Measurements from ENCODE around the gene LOXHD1. TPM values are rescaled to one million over a fixed set of nuclear protein-coding genes. Genes with fewer than 3 reads are reported as not detected.

LOXHD1 gene
- total RNA-seq, 2 donors from 2014 or later = 0.11 TPM; not detected in 1

GRCh38 chr18:46550609-46551008 is 106.4 kb downstream of the LOXHD1 start:
- no peaks in the 10 kb centered on the region for H3K9me3 ChIP-seq
- no peak overlapping the region for H3K4me3 ChIP-seq
- no peaks in the 10 kb centered on the region for H3K27me3 ChIP-seq
- DNase-seq (ENCODE audit: low spot score) = no peak
- no peaks in the 10 kb centered on the region for H3K4me1 ChIP-seq
- no peaks in the 10 kb centered on the region for H3K36me3 ChIP-seq
- no peak for TF ChIP-seq CTCF (IDR thresholded peaks at IDR 0.05)
- H3K27ac ChIP-seq = no peak overlapping the region

GRCh38 chr18:46547520-46547919 is 109.5 kb downstream of the LOXHD1 start:
- no peak for DNase-seq (ENCODE audit: low spot score)
- Histone ChIP-seq H3K4me1 (no peaks in the 10 kb centered on the region), H3K9me3 (no peaks in the 10 kb centered on the region), H3K4me3 (no peak overlapping the region), H3K27ac (no peak overlapping the region), H3K36me3 (no peaks in the 10 kb centered on the region), H3K27me3 (no peaks in the 10 kb centered on the region)
- no peak for TF ChIP-seq CTCF (IDR thresholded peaks at IDR 0.05)

GRCh38 chr18:46546111-46546640 is 110.8 kb downstream of the LOXHD1 start:
- no peaks in the 10 kb centered on the region for H3K36me3 ChIP-seq
- no peak overlapping the region for H3K27ac ChIP-seq
- no peaks in the 10 kb centered on the region for H3K27me3 ChIP-seq
- H3K9me3 ChIP-seq = no peaks in the 10 kb centered on the region
- H3K4me3 ChIP-seq = no peak overlapping the region
- no peaks in the 10 kb centered on the region for H3K4me1 ChIP-seq
- no peak for TF ChIP-seq CTCF (IDR thresholded peaks at IDR 0.05)
- no peak for DNase-seq (ENCODE audit: low spot score)

- Histone ChIP-seq H3K9me3 (no peaks in the 10 kb centered on the region), H3K4me1 (no peaks in the 10 kb centered on the region), H3K27ac (no peak overlapping the region), H3K36me3 (no peaks in the 10 kb centered on the region), H3K4me3 (no peak overlapping the region), H3K27me3 (no peaks in the 10 kb centered on the region)
- no peak for DNase-seq (ENCODE audit: low spot score)
- no peak for TF ChIP-seq CTCF (IDR thresholded peaks at IDR 0.05)
Measured at GRCh38 chr18:46542545-46542944, 114.5 kb downstream of the LOXHD1 start.

- no peaks in the 10 kb centered on the region for H3K36me3 ChIP-seq
- no peak overlapping the region for H3K4me3 ChIP-seq
- TF ChIP-seq CTCF (IDR thresholded peaks at IDR 0.05) = no peak
- no peaks in the 10 kb centered on the region for H3K27me3 ChIP-seq
- no peaks in the 10 kb centered on the region for H3K9me3 ChIP-seq
- no peak for DNase-seq (ENCODE audit: low spot score)
- H3K27ac ChIP-seq = no peak overlapping the region
- no peaks in the 10 kb centered on the region for H3K4me1 ChIP-seq
Measured at GRCh38 chr18:46541626-46542189, 115.3 kb downstream of the LOXHD1 start.

GRCh38 chr18:46538376-46538775 is 118.6 kb downstream of the LOXHD1 start:
- DNase-seq (ENCODE audit: low spot score) = no peak
- no peaks in the 10 kb centered on the region for H3K36me3 ChIP-seq
- no peak overlapping the region for H3K4me3 ChIP-seq
- H3K27me3 ChIP-seq = no peaks in the 10 kb centered on the region
- H3K4me1 ChIP-seq = no peaks in the 10 kb centered on the region
- TF ChIP-seq CTCF (IDR thresholded peaks at IDR 0.05) = no peak
- no peak overlapping the region for H3K27ac ChIP-seq
- H3K9me3 ChIP-seq = no peaks in the 10 kb centered on the region
